HG02798 (cell line): ENCODE results near the gene NIPSNAP3A.
"Not testable (repeated sequence)": the region's sequence is repeated elsewhere in the genome, so short reads cannot be mapped to it uniquely, and the experiment has no call there.

ENCODE experiments used
- ATAC-seq: cut with Tn5 transposase; IDR thresholded peaks from one replicate; pipeline ENCODE4 v1.9.1; 2021; ENCODE audit warnings: mild to moderate bottlenecking; ENCODE audit not compliant: unreplicated experiment, poor library complexity

The NIPSNAP3A gene

DNA sequence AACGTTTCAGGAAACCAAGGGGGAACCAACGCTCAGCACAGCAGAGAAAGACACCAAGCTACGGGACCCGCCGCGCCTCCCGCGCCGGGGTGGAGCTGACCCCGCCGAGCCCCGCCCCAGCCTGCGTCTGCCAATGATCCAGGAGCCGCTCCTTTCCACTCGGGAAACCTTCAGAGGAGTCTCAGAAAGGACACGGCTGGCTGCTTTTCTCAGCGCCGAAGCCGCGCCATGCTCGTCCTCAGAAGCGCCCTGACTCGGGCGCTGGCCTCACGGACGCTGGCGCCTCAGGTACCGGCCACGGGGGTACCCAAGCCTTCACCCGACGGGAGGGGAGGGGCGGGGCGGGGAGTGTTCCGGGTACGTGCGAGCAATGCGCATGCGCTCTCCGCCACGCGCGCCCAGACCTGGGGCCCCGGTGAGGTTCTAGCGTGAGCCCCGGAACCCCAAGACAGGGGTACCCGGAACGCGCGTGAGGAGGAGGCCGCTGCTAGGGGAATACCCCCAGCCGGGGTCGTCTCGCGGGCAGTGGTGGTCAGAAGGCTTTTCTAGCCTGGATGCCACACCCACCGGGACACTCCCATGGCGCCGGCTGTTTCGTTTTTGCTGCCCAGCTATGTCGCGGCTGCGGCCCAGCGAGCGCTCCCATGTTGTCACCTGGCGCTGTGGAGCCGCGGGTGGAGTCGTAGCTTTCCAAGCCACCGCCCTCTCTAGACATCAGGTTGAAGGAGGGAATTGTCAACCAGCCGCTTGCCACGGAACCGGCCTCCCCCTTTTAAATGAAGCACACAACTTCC, at the start of gene NIPSNAP3A:
NIPSNAP3A (plus strand) TSS at position 119 of the 794 bp plus-strand sequence; CDS start at position 229, 110 bp downstream.
- ATAC-seq, result peak; percentile 88

DNA sequence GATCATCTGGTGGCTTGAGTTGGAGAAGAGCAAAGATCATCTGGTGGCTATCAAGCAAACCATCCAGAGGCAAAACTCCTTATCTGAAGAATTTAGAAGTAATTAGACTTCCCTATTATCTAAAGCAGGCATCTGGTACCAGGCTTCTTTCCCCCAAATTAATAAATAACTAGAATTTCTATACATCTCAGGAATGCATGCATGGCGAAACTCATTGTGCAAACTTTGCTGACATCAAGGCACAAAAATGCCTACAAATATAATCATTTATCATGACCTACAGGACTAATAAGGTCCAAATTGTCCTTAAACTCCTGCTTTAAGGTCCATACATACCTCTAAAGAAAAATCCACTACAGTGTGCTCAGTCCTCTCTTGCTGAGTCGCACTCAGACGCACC, 47.2 kb upstream of the NIPSNAP3A start:
- no peak for ATAC-seq

DNA sequence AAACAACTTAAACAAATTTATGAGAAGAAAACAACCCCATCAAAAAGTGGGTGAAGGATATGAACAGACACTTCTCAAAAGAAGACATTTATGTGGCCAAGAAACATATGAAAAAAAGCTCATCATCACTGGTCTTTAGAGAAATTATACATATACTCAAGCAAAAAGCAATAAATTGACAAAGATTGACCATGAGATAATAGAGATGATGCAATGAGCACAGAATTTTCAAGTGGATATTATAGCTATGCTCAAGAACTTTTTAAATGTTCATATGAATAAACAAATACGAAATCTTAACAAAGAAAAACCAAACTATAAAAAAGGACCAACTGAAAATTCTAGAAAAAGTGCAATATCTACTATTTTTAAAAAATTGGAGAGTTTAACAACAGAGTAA, 38.7 kb upstream of the NIPSNAP3A start:
- ATAC-seq, result not testable (repeated sequence)

DNA sequence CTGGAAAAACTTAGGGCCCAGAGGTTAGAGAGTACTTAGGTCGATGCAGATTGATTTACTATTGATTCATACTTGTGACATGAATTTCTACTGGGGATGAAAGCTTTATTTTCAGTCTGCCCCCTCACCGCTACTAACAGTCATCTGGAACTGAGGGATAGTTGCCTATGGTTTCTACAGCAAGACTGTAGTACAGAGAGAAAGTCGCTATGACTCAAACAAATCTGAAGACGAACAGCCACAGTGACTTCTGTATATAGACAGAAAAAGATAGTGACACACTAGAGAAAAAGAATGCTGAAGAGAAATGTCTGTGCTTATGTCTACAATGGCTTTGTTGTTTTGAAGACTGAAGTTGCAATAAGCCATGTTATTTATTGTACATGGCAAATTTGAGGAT, 35.9 kb upstream of the NIPSNAP3A start:
- ATAC-seq, result no peak

DNA sequence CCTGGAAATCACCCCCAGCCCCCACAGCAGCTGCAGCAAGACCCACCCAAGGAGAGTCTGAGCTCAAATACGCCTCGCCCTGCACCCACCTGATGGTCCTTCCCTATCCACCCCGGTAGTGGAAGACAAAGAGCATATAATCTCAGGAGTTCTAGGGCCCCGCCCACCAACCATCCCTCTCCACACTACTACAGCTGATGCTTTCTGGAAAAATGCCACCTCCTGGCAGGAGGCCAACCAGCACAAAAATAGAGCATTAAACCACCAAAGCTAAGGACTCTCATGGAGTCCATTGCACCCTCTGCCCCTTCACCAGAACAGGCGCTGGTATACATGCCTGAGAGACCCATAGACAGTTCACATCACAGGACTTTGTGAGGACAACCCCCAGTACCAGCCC, 22.5 kb upstream of the NIPSNAP3A start:
- ATAC-seq, result no peak

DNA sequence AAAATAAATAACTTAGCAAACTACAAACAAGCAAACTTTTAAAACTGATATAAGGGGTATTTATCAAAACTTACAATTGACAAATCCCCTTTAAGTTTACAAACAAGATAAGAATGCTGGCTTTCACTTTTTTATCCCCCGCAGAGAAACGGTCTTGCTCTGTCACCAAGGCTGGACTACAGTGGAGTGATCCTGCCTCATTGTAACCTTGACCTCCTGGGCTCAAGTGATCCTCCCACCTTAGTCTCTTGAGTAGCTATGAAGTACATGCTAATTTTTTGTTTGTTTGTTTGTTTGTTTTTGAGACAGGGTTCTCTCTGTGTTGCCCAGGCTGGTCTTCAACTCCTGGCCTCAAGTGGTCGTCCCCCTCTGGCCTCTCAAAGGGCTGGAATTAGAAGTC, 9.0 kb upstream of the NIPSNAP3A start:
- ATAC-seq, result no peak

DNA sequence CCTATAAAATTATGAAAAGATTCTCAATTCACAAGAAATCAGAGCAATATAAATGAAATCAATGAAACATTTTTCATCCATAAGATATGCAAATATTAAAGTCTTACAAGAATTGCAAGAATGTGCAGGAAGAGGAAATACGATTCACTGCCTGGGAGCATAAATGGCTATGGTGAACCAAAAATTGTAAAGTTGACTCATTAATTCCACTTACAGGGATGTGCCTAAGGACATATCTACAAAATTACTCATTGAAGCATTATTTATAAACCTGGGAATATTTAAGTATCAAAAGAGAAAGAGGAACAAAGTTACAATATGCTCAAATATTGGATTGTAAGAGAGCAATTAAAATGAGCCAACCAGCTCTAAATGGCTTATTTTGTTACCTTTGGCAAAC, 6.9 kb upstream of the NIPSNAP3A start:
- no peak for ATAC-seq

DNA sequence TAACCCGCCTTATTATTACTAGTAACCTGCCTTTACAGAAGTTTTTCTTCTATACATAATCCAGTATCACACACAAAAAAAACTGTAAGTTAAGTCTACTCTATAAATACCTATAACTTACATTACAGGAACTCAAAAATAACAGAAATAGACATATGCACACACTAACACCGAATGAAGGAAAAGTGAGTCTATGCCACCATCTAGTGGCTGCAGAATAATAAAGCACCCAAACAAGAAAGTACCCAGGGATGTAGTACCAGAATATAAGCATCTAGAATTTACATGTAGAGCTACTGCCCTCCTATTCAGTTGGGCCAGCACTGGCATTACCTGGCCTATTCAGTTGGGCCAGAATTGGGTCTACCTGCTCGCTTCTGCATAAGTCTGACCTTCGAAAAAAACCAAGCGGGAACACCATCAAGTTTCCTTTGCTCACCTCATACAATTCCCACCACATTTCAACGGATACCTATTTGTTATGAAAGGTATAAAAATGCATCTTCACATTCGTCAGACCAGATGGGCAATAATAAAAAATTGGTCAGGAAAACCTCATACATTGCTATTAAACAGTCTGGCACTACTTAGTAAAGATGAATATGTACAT, 4.0 kb upstream of the NIPSNAP3A start:
- peak; percentile 43 for ATAC-seq

DNA sequence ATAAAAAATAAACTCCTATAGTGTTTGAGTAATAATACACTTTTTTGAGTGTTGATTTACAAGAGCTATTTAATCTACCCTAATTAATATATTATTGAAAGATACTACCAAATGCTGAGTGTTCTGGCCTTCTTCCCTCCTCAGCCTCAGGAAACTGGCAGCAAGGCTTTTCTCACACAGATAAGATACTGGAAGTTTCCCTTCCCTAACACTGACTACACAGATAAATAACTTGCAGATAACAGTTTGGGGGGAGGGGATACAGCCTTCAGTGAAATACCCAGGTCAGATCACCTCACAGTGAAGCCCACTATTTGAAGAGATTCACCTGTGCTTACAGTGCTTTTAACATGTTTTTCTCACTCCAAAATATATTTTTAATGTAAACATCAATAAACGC, 1.6 kb upstream of the NIPSNAP3A start:
- no peak for ATAC-seq

DNA sequence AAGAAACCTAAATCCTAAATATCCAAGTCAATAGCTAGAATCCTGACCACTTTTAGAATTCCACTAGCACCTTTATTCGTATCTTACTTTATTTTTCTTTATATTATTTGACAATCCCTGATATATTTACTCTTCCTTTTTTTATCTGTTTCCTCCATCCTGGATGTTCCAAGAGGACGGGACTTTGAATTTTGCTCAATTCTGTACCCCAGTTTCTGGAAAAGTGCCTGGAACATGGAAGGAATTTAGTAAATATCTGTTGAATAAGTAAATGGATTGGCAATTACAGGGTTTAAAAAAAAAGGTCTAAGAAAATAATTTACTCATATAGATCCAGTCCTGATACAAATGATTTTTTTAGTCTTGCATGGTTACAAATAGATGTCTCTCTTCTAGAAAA, 1.2 kb upstream of the NIPSNAP3A start:
- no peak for ATAC-seq

DNA sequence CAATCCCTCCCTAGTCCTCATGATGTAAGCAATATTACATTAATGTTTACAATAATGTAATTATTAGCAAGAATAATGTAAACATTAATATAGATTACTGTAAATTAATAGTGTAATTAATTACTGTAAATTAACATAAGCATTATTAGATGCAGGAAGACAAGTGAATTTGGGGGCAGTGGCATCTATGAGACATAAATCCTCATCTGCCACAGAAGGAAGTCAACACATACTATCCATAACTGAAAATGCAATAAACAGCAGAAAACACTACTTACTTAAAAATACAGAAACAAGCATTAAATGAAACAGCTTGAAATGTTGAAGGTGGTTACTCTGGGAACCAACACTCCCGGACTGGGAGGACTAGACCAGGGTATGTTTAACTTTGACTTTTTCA, 685 bp upstream of the NIPSNAP3A start:
- ATAC-seq, result no peak

DNA sequence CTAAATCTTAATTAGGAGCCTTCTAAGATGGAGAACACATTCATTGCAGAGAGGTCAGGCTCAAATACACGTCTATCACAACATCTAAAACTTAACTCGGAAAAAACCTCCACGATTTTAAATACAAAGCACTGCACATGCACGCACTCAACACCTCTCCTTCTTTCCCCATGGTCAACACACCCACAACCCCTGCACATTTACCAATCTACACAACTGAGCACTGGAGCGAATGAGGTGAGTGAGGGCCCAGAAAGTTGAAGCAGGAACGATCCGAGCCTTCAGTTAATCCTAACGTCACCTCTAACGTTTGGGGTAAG, 278 bp upstream of the NIPSNAP3A start:
- ATAC-seq, result no peak

DNA sequence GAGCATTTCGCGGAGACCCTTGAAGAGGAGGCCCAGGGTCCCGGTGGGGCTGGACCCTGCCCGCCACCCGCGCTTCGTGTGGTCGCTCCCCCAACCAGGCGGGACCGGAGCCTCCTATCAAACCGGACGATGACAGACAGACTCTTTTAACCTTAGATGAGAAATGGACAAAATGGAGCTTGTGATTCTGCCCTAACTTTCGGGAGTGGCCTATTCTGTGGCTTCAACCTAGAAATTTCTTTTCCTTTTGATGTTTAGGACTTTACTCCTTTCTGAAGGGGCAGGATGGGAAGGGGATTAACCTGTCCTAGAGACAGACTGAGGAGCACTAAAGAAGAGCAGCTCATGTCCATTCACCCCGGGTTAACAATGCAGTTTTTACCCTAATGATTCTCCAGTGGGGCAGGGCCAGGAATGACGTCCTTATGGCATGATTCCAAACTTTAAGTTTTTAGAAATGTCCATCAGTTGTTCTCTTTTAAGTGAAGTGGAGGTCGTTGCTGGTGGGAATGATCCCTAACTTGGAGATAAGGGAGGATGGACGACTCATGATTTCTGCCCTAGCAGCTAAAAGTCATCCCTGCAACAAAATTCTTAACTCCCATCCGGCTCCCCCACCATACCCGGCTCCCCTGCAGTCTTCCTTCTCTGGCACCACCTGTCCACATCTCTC, 1.0 kb downstream of the NIPSNAP3A start:
- ATAC-seq, result no peak

DNA sequence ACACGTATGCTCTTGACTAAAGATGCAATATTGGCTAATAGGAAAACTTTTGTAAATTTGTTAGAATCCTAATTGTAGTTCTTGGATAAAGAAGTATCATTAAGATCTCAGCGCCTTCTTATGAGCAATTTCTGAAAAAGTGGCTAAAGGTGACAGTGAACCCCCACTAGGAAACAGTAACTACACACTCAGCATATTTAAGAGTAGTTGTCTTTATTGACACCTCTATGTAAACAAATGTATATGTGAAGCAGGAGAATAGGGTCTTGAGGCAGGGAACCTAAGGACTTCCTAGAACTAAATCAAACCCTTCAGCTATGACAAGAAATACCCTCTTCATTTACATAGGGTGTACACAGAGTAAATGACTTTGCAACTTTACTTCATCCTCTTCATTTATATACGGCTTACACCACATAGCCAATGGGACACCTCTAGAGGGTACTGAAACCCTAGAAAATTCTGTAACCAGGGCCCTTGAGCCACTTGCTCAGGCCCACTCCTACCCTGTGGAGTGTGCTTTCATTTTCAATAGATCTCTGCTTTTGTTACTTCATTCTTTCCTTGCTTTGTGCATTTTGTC, 2.8 kb downstream of the NIPSNAP3A start:
- ATAC-seq, result peak; percentile 28

DNA sequence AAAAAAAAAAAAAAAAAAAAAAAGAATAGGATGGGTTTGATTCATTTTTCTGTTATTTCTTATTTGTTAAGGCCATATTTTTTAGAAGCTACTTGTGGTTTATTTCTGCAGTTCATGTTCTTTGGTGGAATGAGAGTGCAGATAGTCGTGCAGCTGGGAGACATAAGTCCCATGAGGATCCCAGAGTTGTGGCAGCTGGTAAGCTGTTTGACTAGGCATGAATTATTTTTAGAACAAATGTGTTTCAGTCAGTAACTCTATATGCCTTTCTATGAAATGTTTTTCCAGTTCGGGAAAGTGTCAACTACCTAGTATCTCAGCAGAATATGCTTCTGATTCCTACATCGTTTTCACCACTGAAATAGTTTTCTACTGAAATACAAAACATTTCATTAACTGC, 11.5 kb downstream of the NIPSNAP3A start:
- ATAC-seq, result no peak

DNA sequence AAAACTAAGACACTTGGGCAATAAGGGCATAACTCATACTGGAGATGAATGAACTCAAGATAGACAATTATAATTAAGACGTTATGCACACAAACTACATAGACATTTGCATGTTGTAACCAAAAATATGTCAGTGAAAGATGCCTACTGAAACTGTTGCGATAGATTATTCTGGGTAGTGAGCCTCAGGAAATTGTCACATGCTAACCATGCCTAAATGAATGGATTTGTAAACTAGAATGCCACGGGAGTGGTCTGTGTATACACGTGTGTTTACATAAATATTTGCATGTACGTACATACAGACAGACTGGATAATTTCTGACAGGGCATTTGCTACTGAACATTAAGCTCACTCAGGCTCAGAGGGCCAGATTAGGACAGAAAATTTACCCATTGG, 17.7 kb downstream of the NIPSNAP3A start:
- ATAC-seq, result peak; percentile 39

DNA sequence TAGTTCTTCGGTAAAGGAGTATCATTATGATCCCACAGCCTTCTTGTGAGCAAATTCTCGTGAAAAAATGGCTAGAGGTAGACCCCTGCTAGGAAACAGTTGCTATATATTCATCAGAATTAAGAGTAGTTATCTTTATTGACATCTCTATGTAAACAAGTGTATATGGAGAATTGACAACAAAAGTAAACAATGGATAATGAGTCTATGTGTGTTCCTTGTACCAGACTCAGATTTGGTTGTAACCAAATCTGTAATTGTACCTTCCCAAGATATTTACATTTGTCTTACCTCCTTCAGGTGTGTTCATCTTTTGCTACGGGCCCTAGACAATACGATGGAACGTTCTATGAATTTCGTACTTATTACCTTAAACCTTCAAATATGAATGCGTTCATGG, 18.5 kb downstream of the NIPSNAP3A start:
- no peak for ATAC-seq

DNA sequence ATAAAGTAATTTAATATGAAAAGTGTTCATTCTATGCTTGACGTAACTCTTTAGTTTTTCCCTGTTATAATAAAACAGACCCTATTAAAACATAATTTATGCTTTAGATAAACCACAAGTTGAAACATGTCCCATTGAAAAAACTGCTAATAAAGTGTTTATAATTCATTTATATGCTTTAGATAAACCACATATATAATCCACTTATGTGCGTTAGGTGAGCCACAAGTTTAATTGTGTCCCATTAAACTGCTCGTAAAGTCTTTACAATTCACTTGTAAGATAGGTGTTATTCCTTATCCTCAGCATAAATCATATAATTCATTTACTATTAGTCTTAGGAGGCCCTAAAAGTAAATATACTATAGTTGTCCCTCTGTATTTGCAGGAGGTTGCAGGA, 20.0 kb downstream of the NIPSNAP3A start:
- ATAC-seq, result no peak

DNA sequence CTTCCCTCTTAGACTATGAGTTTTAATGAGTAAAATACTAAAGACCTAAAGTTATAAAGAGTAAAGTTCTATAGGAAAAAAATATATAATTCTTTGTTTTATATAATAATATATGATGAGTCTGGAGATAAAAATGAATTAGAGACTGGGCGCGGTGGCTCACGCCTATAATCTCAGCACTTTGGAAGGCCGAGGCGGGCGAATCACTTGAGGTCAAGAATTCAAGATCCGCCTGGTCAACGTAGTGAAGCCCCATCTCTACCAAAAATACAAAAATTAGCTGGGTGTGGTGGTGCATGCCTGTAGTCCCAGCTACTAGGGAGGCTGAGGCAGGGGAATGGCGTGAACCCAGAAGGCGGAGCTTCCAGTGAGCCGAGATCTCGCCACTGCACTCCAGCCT, 21.5 kb downstream of the NIPSNAP3A start:
- ATAC-seq, result not testable (repeated sequence)

DNA sequence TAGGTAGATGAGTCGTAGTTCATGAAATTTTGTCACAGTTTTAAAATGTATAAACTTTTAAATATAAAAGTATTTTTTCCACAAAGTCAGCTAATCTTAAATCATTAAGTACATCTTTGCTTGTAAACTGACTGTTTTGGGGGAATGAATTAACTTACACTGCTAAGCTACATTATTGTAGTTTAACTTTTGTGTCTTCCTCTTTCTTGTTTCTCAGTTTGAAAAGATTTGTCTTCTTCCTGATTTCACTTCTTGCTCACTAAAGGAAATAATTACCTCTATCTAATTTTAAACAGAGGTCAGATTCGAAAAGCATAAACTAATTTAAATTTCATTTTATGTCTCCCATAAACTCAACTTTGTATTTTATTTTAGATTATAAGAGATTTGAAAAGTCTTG, 22.2 kb downstream of the NIPSNAP3A start:
- no peak for ATAC-seq
